ENCODE results near the gene PLEKHG7. TPM values are rescaled to one million over a fixed set of nuclear protein-coding genes. Genes with fewer than 3 reads are reported as not detected.

The PLEKHG7 gene
- total and polyA plus RNA-seq, 4 donors: 0.81 to 6.1 (median 3.1) TPM

- Histone ChIP-seq H3K27me3 (ENCODE audit: control insufficient read depth in 3 of 3, insufficient read depth in 3 of 3, low read length in 2 of 3) (no peaks in the 10 kb centered on the region), H3K27ac (ENCODE audit: low read depth in 1 of 2, low read length in 1 of 2) (no peak overlapping the region), H3K36me3 (ENCODE audit: control insufficient read depth in 4 of 4, insufficient read depth in 4 of 4, low read length in 4 of 4) (peaks cover 4 to 11% (median 8%) of the 10 kb centered on the region in 4 donors), H3K9ac (ENCODE audit: insufficient read depth in 1 of 2, low read length in 2 of 2) (no peak overlapping the region), H3K4me3 (no peak overlapping the region), H3K4me1 (ENCODE audit: control insufficient read depth in 5 of 5, insufficient read depth in 5 of 5, low read length in 5 of 5) (no peaks in the 10 kb centered on the region), H3K9me3 (ENCODE audit: control insufficient read depth in 4 of 4, insufficient read depth in 3 of 4, low read length in 3 of 4) (no peaks in the 10 kb centered on the region)
- no peak for DNase-seq
- no peak for ATAC-seq (ENCODE audit: insufficient read depth, low FRiP score)
- TF ChIP-seq CTCF (IDR thresholded peaks at IDR 0.05; ENCODE audit: control extremely low read depth, extremely low read depth): no peak
- 95 to 96% methylated on average over 4 of the region's 4 CpGs for WGBS, 2 donors
Measured at GRCh38 chr12:92810370-92810769, 107.6 kb downstream of the PLEKHG7 start.

GRCh38 chr12:92814584-92814983 is 111.8 kb downstream of the PLEKHG7 start:
- Histone ChIP-seq H3K9ac (ENCODE audit: insufficient read depth in 1 of 2, low read length in 2 of 2) (no peak overlapping the region), H3K9me3 (ENCODE audit: control insufficient read depth in 4 of 4, insufficient read depth in 3 of 4, low read length in 3 of 4) (no peaks in the 10 kb centered on the region), H3K36me3 (ENCODE audit: control insufficient read depth in 4 of 4, insufficient read depth in 4 of 4, low read length in 4 of 4) (peaks cover 4 to 15% (median 13%) of the 10 kb centered on the region in 4 donors), H3K4me3 (no peak overlapping the region), H3K27me3 (ENCODE audit: control insufficient read depth in 3 of 3, insufficient read depth in 3 of 3, low read length in 2 of 3) (no peaks in the 10 kb centered on the region), H3K27ac (ENCODE audit: low read depth in 1 of 2, low read length in 1 of 2) (no peak overlapping the region), H3K4me1 (ENCODE audit: control insufficient read depth in 5 of 5, insufficient read depth in 5 of 5, low read length in 5 of 5) (no peaks in the 10 kb centered on the region)
- 96 to 97% methylated on average over 2 of the region's 2 CpGs for WGBS, 2 donors
- ATAC-seq (ENCODE audit: insufficient read depth, low FRiP score) (no peak), DNase-seq (no peak)
- TF ChIP-seq CTCF (IDR thresholded peaks at IDR 0.05; ENCODE audit: control extremely low read depth, extremely low read depth): no peak

GRCh38 chr12:92821142-92821541 is 118.4 kb downstream of the PLEKHG7 start:
- no peaks in the 10 kb centered on the region for H3K27me3 ChIP-seq (ENCODE audit: control insufficient read depth in 3 of 3, insufficient read depth in 3 of 3, low read length in 2 of 3)
- 74% methylated on average over 3 of the region's 3 CpGs for WGBS, 2 donors
- H3K4me3 ChIP-seq: no peak overlapping the region
- no peak for DNase-seq
- H3K27ac ChIP-seq (ENCODE audit: low read depth in 1 of 2, low read length in 1 of 2): no peak overlapping the region
- no peaks in the 10 kb centered on the region for H3K9me3 ChIP-seq (ENCODE audit: control insufficient read depth in 4 of 4, insufficient read depth in 3 of 4, low read length in 3 of 4)
- H3K9ac ChIP-seq (ENCODE audit: insufficient read depth in 1 of 2, low read length in 2 of 2): no peak overlapping the region
- ATAC-seq (ENCODE audit: insufficient read depth, low FRiP score): no peak
- no peak for TF ChIP-seq CTCF (IDR thresholded peaks at IDR 0.05; ENCODE audit: control extremely low read depth, extremely low read depth)
- H3K4me1 ChIP-seq (ENCODE audit: control insufficient read depth in 5 of 5, insufficient read depth in 5 of 5, low read length in 5 of 5): no peaks in the 10 kb centered on the region
- H3K36me3 ChIP-seq (ENCODE audit: control insufficient read depth in 4 of 4, insufficient read depth in 4 of 4, low read length in 4 of 4): peaks cover 7 to 21% (median 13%) of the 10 kb centered on the region in 4 donors

Other genes starting within 250 kb of the PLEKHG7 start
- 10 to 100 TPM; 27.9 to 37.0 TPM for gene EEA1, start 226.3 kb downstream of the PLEKHG7 start, total RNA-seq
- gene EEA1, start 226.3 kb downstream of the PLEKHG7 start, polyA plus RNA-seq: 1 to 10 TPM; 3.7 TPM

Data from lung (tissue), 12 donors.